GM19193 (cell line): ENCODE results near the gene SDK1.

Source experiments
- POLR2A ChIP-seq: IDR thresholded peaks from 4 replicates; pipeline ENCODE4 v1.6.1; 2011; ENCODE audit not compliant: insufficient read depth, insufficient read length; ENCODE audit errors: extremely low read depth

Gene SDK1

DNA sequence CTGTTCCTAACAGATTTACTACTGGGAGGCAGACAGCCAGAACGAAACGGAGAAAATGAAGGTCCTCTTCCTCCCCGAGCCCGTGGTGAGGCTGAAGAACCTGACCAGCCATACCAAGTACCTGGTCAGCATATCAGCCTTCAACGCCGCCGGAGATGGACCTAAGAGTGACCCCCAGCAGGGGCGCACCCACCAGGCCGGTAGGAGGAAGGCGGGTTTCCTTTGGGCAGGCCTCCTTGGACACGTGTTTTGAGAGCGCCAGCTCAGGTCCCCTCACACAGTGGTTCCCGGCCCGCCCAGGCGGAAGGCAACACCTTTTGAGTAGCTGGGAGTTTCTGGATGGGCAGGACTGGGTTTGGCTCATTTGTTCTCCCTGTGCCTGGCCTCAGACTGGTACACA lies 907.0 kb downstream of the SDK1 start:
- no peak for TF ChIP-seq POLR2A

DNA sequence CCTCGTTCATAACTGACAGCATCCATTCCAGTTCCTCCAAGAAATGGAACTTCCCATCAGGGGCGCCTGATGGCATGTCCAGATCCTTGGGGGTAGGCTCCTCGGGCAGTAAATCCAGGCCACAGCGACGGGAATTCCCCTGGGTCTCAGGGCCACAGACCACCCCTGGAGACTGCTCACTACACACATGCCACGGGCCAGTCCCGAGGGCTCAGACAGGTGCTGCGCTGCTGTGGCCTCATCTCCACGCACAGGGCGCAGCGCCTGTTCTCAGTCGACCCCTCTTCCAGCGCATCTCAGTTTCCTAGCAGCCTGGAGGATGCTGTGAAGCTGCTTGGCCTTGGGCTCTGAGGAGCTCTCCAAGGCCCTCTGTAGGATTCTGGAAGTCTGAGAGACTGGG lies 907.5 kb downstream of the SDK1 start:
- no peak for TF ChIP-seq POLR2A

DNA sequence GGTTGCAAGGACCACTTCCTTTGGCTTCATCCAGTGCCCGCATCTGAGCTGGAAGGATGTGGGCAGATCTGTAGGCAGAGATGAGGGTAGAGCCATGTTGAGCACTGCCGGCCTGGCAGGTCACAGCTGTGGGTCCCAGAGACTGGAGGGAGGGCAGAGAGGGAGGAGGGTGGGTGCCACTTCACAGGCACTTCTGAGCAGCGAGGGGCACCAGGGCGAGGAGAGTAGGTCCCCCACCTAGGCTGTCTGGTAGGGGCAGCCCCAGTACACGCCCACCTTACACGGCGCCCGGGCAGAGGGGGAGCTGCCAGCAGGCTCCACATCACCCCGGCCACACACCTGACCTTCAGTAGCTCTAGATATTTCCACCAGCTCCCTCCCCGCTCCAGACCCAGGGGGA lies 908.1 kb downstream of the SDK1 start:
- TF ChIP-seq POLR2A: no peak

DNA sequence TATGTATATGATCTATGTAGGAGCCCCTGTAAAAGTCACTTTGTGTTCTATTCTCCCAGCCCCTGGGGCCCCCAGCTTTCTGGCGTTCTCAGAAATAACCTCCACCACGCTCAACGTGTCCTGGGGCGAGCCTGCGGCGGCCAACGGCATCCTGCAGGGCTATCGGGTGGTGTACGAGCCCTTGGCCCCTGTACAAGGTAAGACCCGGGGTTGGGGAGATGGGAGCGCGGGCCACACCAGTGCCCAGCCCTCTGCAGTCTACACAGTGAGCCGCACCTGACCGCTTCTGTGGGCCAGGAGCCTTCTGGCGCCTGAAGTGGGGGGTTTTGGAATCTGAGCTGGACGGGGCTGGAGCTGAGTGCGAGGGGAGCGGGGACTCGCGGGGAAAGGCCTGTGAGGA lies 908.9 kb downstream of the SDK1 start:
- TF ChIP-seq POLR2A: no peak

GRCh38 chr7:4210821-4211220 lies 909.8 kb downstream of the SDK1 start:
- no peak for TF ChIP-seq POLR2A

- no peak for TF ChIP-seq POLR2A
These were observed 910.2 kb downstream of the SDK1 start for GRCh38 chr7:4211261-4211660.

GRCh38 chr7:4212376-4212775 lies 911.3 kb downstream of the SDK1 start:
- no peak for TF ChIP-seq POLR2A

GRCh38 chr7:4214291-4215155 lies 913.5 kb downstream of the SDK1 start:
- TF ChIP-seq POLR2A: no peak

GRCh38 chr7:4215176-4215720 lies 914.2 kb downstream of the SDK1 start:
- no peak for TF ChIP-seq POLR2A

DNA sequence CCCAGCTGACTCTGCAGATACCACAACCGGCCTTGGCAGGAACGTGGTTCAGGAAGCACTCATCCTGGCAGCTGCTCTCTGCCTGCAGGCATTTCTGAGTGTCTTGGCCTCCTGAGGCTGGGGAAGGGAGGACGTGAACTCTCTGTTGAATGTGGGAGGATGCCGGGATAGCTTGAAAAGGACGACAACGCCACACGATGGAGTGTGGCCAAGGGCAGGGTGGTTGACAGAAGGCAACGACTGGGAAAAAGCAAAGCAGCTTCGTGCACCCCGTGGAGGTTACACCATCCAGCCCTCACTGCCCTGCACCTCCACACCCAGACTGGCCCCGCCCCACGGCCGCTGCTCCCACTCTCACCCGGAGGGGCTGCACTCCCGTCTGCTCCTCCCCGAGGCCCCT lies 915.0 kb downstream of the SDK1 start:
- TF ChIP-seq POLR2A: no peak

DNA sequence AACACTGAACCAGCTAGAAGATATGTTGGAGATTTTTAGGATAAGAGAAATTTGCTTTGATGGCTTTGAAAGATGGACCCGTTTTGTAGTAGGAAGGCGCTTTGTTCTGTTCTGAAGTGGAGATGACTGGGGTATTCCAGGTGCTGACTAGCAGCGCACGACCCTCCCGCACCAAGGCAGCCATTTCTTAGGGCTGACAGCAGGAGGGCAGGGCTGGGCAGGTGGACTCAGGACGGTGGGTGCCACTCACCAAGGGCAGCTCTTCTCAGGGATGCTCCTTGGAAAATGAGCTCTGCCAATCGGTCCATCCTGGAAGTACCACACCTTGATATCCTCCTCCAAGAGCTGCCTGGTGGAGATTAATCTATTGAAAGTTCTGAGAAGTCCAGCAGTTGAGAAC lies 917.4 kb downstream of the SDK1 start:
- TF ChIP-seq POLR2A: no peak

- no peak for TF ChIP-seq POLR2A
These were observed 919.0 kb downstream of the SDK1 start for GRCh38 chr7:4220011-4220410.

GRCh38 chr7:4221043-4221442 lies 920.0 kb downstream of the SDK1 start:
- TF ChIP-seq POLR2A: no peak

GRCh38 chr7:4222676-4223075 lies 921.6 kb downstream of the SDK1 start:
- no peak for TF ChIP-seq POLR2A

- no peak for TF ChIP-seq POLR2A
These were observed 924.3 kb downstream of the SDK1 start for GRCh38 chr7:4225361-4225771.

DNA sequence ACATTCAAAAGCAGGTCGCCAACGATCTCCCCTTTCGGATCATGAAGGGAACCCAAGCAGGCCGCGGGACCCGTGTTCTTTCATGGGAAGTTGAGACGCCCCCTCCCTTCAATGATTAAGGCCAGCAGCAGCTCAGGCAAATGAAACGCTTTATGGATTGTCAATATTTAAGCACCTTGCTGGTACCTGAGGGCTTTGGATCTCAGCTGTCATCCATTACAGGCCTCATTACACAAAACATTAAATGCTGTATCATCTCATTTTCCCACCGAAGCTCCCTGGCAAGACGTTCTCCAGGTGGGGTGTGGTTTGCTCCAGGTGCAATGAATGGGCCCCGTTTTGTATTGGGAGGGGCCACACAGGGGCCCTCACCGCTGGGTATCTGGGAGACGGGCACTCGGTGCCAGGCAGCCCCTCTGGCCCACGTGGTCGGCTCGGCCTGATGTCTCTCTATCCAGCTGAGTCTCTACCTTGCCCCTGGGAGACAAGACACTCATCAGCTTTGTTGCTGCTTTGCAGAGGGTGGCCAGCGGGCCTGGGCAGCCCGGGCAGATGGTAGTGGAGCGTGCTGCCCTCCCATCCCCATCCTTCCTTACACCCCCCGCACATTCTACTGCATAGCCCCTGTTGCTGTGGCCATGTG lies 925.0 kb downstream of the SDK1 start:
- TF ChIP-seq POLR2A: no peak
